GM23338 (cell line): ENCODE measurements around the gene PDE10A. TPM values are rescaled to one million over a fixed set of nuclear protein-coding genes. Genes with fewer than 3 reads are reported as not detected.

ENCODE experiments used
- ATAC-seq: fragments of 200-7000 bp; cut with Tn5 transposase; 3 replicates; pipeline ENCODE4 v1.9.1; 2020
- DNase-seq: peaks from one replicate; pipeline ENCODE4 v3.0.0-alpha.2; 2015; ENCODE audit warnings: low spot score
- H2AFZ ChIP-seq: fragments of 200-600 bp; sonication (generic); 2 replicates; pipeline ENCODE4 v1.8.0; 2016; ENCODE audit warnings: antibody characterized with exemption, mild to moderate bottlenecking, moderate library complexity
- H3F3A ChIP-seq: fragments of 200-600 bp; sonication (generic); replicated peaks from 2 replicates; pipeline ENCODE4 v1.8.0; 2017; ENCODE audit warnings: antibody characterized with exemption, mixed run types, low read depth
- H3K27ac ChIP-seq: fragments of 200-600 bp; sonication (generic); 2 replicates; pipeline ENCODE4 v1.6.1; 2016; ENCODE audit warnings: low read depth
- H3K27me3 ChIP-seq: fragments of 200-600 bp; sonication (generic); 2 replicates; pipeline ENCODE4 v1.8.0; 2016; ENCODE audit warnings: mild to moderate bottlenecking, mixed run types, moderate library complexity; ENCODE audit not compliant: insufficient read depth
- H3K36me3 ChIP-seq: fragments of 200-600 bp; sonication (generic); 2 replicates; pipeline ENCODE4 v1.8.0; 2016; ENCODE audit warnings: mild to moderate bottlenecking; ENCODE audit not compliant: insufficient read depth
- H3K4me1 ChIP-seq: fragments of 200-600 bp; sonication (generic); 2 replicates; pipeline ENCODE4 v1.8.0; 2016; ENCODE audit warnings: mild to moderate bottlenecking, moderate library complexity; ENCODE audit not compliant: insufficient read depth
- H3K4me2 ChIP-seq: fragments of 200-600 bp; sonication (generic); 2 replicates; pipeline ENCODE4 v1.7.1; 2017; ENCODE audit warnings: mixed run types
- H3K4me3 ChIP-seq: fragments of 200-600 bp; sonication (generic); 2 replicates; pipeline ENCODE4 v1.6.1; 2016; ENCODE audit warnings: mixed run types
- H3K79me2 ChIP-seq: fragments of 200-600 bp; sonication (generic); replicated peaks from 2 replicates; pipeline ENCODE4 v1.8.0; 2017; ENCODE audit warnings: mild to moderate bottlenecking; ENCODE audit not compliant: insufficient read depth
- H3K9me2 ChIP-seq: fragments of 200-600 bp; sonication (generic); 2 replicates; pipeline ENCODE4 v1.8.0; 2017; ENCODE audit not compliant: insufficient read depth
- H4K20me1 ChIP-seq: fragments of 200-600 bp; sonication (generic); replicated peaks from 2 replicates; pipeline ENCODE4 v1.8.0; 2017; ENCODE audit warnings: mild to moderate bottlenecking; ENCODE audit not compliant: insufficient read depth
- H3K27ac Mint-ChIP-seq: 2 replicates; pipeline ENCODE4 v1.8.0; 2020; ENCODE audit warnings: inconsistent platforms, mild to moderate bottlenecking, moderate library complexity, mixed read lengths
- H3K27me3 Mint-ChIP-seq: 3 replicates; pipeline ENCODE4 v1.8.0; 2022; ENCODE audit warnings: low read depth, mild to moderate bottlenecking, moderate library complexity, mixed read lengths, inconsistent platforms; ENCODE audit not compliant: insufficient read depth, poor library complexity
- H3K36me3 Mint-ChIP-seq: 3 replicates; pipeline ENCODE4 v1.8.0; 2021; ENCODE audit warnings: low read depth, mild to moderate bottlenecking, inconsistent platforms, moderate library complexity, mixed read lengths
- H3K4me1 Mint-ChIP-seq: 3 replicates; pipeline ENCODE4 v1.8.0; 2020; ENCODE audit warnings: mild to moderate bottlenecking, inconsistent platforms, mixed read lengths
- H3K4me3 Mint-ChIP-seq: 3 replicates; pipeline ENCODE4 v1.8.0; 2021; ENCODE audit warnings: moderate library complexity, mild to moderate bottlenecking, inconsistent platforms, mixed read lengths
- H3K9me3 Mint-ChIP-seq: 3 replicates; pipeline ENCODE4 v1.8.0; 2020; ENCODE audit warnings: moderate library complexity, mild to moderate bottlenecking, inconsistent platforms, mixed read lengths
- CREB1 ChIP-seq: fragments of 250-450 bp; sonication (Bioruptor Pico); IDR thresholded peaks from 2 replicates; pipeline ENCODE4 v1.5.0; 2020; ENCODE audit warnings: low read depth, mild to moderate bottlenecking, moderate library complexity
- CTCF ChIP-seq, 2 experiments: fragments of 200-600 bp in 1 of 2; sonication (generic) in 1 of 2; conservative IDR thresholded peaks; 2 replicates each; pipeline versions ENCODE4 v1.5.1 to v1.6.1; 2016 to 2017; ENCODE audit warnings: antibody characterized with exemption in 2 of 2, low read depth in 2 of 2, mild to moderate bottlenecking in 2 of 2, moderate library complexity in 1 of 2
- ETS1 ChIP-seq: IDR thresholded peaks from 2 replicates; pipeline ENCODE4 v1.6.1; 2016; ENCODE audit warnings: antibody characterized with exemption
- EZH2 ChIP-seq: fragments of 200-600 bp; sonication (generic); IDR thresholded peaks from one replicate; pipeline ENCODE4 v1.8.0; 2017; ENCODE audit warnings: antibody characterized with exemption, mild to moderate bottlenecking, low read depth; ENCODE audit not compliant: unreplicated experiment
- JUNB ChIP-seq: IDR thresholded peaks from one replicate; pipeline ENCODE4 v1.6.1; 2016; ENCODE audit warnings: antibody characterized with exemption; ENCODE audit not compliant: unreplicated experiment
- NANOG ChIP-seq: IDR thresholded peaks from 2 replicates; pipeline ENCODE4 v1.6.1; 2016; ENCODE audit warnings: antibody characterized with exemption, borderline replicate concordance
- STAT1 ChIP-seq: IDR thresholded peaks from one replicate; pipeline ENCODE4 v1.6.1; 2016; ENCODE audit warnings: antibody characterized with exemption; ENCODE audit not compliant: unreplicated experiment
- ZNF331 ChIP-seq: fragments of 250-450 bp; sonication (Bioruptor Pico); IDR thresholded peaks from 2 replicates; pipeline ENCODE4 v1.5.0; 2020; ENCODE audit warnings: low read depth, mild to moderate bottlenecking, moderate library complexity
- ZNF462 ChIP-seq: fragments of 250-450 bp; sonication (Bioruptor Pico); IDR thresholded peaks from 2 replicates; pipeline ENCODE4 v1.5.0; 2020; ENCODE audit warnings: mild to moderate bottlenecking, moderate library complexity
- polyA plus RNA-seq: library from polyadenylated mRNA; unstranded; fragments of >200 nt; fragmentation: Nextera tagmentation; extraction: Ambion mirVana; gene quantifications from 2 replicates; pipeline ENCODE4 v1.2.1, GENCODE V29; 2016
- total RNA-seq: library from RNA; depleted of rRNA; stranded (reverse); fragments of >200 nt; shearing (Covaris generic); gene quantifications from 2 replicates; pipeline ENCODE4 v1.2.3, GENCODE V29; 2014

The PDE10A gene
- total and polyA plus RNA-seq, 2 experiments from 2014 or later, result 0.50 to 3.9 TPM

- no peak overlapping the region for H3K4me3 Mint-ChIP-seq
- ATAC-seq, result peak; percentile 44; the same call in 2 of the 3 replicates
- Histone ChIP-seq H3K36me3 (no peaks in the 10 kb centered on the region), H3K4me2 (no peak overlapping the region), H3K79me2 (no peaks in the 10 kb centered on the region), H3K27me3 (no peaks in the 10 kb centered on the region), H3K4me1 (no peaks in the 10 kb centered on the region), H3F3A (no peaks in the 10 kb centered on the region), H2AFZ (no peak overlapping the region), H3K4me3 (no peak overlapping the region), H3K27ac (no peak overlapping the region), H4K20me1 (no peaks in the 10 kb centered on the region), H3K9me2 (no peaks in the 10 kb centered on the region; the same call in 1 of the 2 replicates)
- H3K36me3 Mint-ChIP-seq, result peaks cover 19% of the 10 kb centered on the region
- no peak for TF ChIP-seq ZNF331
- no peak for TF ChIP-seq ETS1
- TF ChIP-seq CTCF (conservative IDR thresholded peaks at IDR 0.05; ENCODE audit: low read depth in 2 of 2), result peak in 1 of 2 experiments; percentile 83; a peak in 3 of 4 replicates
- TF ChIP-seq NANOG, result no peak
- no peak for TF ChIP-seq CREB1 (CRISPR knock-in tag)
- H3K4me1 Mint-ChIP-seq, result peaks cover under 1% of the 10 kb centered on the region; the same call in 2 of the 3 replicates
- H3K27me3 Mint-ChIP-seq, result peaks cover 2% of the 10 kb centered on the region
- H3K27ac Mint-ChIP-seq, result no peak overlapping the region
- H3K9me3 Mint-ChIP-seq, result peaks cover 20% of the 10 kb centered on the region
- peak; percentile 80 for DNase-seq
Observed at GRCh38 chr6:165439928-165440554, 223.0 kb downstream of the PDE10A start.

GRCh38 chr6:165426892-165427291, 236.1 kb downstream of the PDE10A start:
- Histone ChIP-seq H3K9me2 (no peaks in the 10 kb centered on the region), H3K4me1 (0 out of 2 replicates have a peak, but pooled peaks cover under 1% of the 10 kb centered on the region), H3K4me3 (no peak overlapping the region), H3K36me3 (no peaks in the 10 kb centered on the region), H3K27ac (no peak overlapping the region), H2AFZ (no peak overlapping the region), H3K27me3 (no peaks in the 10 kb centered on the region), H4K20me1 (no peaks in the 10 kb centered on the region), H3K79me2 (no peaks in the 10 kb centered on the region), H3K4me2 (no peak overlapping the region), H3F3A (no peaks in the 10 kb centered on the region)
- Mint-ChIP-seq H3K27me3 (no peaks in the 10 kb centered on the region), H3K4me3 (no peak overlapping the region), H3K36me3 (no peaks in the 10 kb centered on the region), H3K9me3 (no peaks in the 10 kb centered on the region), H3K4me1 (peaks cover under 1% of the 10 kb centered on the region; the same call in 1 of the 3 replicates), H3K27ac (no peak overlapping the region)
- ATAC-seq, result no peak
- DNase-seq, result no peak
- TF ChIP-seq JUNB (no peak), EZH2 (no peak), ZNF462 (CRISPR knock-in tag) (no peak), CTCF (conservative IDR thresholded peaks at IDR 0.05; ENCODE audit: low read depth in 2 of 2) (no peak), NANOG (no peak), ZNF331 (no peak), STAT1 (no peak)
